DMS114 treated with DMSO at 0.1 percent for 48 hours (cell line): Measurements from ENCODE around the gene RAB30.

ENCODE experiments used
- DNase-seq: peaks from one replicate; lab custom pipeline; 2025; ENCODE audit not compliant: unreplicated experiment; lab: John Stamatoyannopoulos, UW

RAB30 gene

DNA sequence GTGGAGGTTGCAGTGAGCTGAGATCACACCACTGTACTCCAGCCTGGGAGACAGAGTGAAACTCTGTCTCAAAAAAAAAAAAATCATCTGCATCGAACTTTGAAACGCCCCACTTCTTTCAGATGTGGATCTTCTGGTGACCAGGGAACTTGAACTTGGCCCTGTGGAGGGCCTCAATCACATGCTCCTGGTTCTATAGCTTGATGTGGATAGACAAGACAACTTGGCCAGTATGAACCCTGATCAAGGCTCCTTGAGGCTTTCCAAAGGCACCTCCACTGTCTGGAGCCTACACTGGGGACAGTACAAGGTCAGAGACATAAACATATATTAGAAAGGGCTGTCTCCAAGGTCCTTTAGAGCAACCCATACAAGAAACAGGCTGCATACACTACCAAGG is 30.6 kb downstream of the RAB30 start:
- no peak for DNase-seq

DNA sequence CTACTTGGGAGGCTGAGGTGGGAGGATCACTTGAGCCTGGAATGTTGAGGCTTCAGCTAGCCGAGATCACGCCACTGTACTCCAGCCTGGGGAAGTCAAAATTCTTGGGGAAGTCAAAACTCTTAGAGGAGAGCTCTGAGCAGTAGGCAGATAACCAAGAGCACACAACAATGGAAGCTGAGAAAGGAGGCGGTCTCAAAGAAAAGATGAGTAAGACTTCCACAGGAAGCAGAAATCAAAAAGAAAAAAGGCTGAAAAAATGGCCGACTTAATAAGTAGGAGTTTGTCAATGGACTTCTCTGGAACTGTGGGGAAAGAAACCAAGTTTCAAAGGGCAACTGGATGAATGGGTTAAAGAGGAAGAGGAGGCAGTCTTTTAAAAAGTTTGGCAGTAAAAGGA is 32.1 kb downstream of the RAB30 start:
- DNase-seq, result no peak

DNA sequence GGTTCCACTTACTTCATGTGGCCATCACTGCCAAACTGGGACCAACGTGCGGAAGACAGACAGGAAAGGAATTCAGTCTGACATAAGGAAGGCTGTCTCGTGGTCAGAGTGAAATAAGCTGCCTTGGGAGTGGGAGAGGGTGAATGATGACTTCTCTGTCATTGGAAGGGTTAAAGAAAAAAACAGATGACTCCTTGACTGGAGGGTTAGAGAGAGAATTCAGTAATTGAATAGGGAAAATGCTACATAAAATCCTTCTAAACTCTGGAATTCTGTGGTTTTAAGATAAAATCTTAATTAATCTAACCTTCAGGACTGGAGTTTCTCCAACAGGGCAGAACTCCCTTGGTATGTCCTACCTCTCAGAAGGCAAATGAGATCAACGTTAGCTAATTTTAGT is 33.8 kb downstream of the RAB30 start:
- no peak for DNase-seq

DNA sequence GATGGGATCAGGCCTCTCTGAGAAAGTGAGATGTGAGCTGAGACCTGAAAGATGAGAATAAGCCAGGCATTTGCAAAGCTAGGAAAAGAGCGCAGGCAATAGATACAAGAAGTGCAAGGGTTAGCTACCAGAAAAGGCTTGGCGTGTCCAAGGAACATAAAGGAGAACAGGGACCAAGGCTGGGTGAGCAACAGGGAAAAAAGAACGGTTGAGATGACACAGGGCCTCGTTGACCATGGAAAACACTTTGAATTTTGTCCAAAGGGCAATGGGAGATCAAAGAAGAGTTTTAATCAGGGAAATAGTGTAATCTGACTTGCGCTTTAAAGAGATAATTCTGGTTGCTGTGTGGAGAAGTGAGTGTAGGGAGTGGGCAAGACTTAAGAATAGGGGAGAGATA is 35.0 kb downstream of the RAB30 start:
- DNase-seq, result no peak

DNA sequence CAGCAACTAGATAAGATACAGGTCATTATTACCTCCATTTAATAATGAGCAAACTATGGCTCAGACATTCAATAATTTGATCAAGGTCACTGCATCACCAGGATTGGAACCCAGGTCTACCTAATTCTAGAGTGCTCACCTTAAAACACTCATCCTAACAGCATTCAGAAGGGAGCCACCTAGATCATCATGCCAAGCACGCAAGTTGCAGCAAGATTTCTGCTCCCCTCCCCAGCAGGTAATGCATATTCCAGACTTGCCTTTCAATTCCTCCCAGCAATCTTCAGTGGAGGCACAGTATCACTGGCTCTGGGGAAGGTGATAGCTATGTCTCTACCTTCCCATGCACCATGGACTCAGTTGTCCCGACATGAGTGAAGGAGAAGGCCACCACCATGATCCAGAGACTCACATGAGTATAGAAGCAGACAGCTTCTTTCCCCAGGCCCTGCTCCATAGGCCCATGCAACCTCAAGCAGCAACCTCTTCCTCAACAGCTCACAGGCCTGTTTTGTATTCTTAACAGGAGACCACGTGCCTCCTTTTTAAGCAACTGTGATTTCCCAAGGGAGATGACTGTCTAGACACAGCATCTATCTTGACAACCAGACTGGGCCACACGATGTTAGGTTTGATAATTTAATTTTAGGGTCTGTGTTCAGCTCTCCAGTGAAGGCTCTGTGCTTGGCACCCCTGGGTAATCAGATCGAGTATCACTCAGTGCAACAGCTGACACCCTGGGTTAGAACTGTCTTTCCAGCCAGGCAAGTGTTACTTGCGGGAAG is 36.4 kb downstream of the RAB30 start:
- no peak for DNase-seq

DNA sequence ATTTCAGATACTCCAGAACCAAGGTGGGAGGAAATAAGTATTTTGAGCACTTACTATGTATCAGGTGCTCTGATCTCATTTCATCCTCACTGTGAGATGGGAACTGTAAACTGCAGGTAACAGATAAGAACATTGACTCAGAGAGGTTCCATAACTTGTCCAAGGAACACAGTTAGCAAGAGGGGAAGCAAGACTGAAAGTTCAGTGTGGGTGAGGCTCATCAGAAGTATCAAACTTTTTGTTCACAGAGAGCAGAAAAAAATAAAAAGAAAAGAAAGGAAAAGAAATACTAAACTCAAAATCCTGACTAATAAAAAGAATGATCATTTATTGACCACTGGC is 37.1 kb downstream of the RAB30 start:
- no peak for DNase-seq

DNA sequence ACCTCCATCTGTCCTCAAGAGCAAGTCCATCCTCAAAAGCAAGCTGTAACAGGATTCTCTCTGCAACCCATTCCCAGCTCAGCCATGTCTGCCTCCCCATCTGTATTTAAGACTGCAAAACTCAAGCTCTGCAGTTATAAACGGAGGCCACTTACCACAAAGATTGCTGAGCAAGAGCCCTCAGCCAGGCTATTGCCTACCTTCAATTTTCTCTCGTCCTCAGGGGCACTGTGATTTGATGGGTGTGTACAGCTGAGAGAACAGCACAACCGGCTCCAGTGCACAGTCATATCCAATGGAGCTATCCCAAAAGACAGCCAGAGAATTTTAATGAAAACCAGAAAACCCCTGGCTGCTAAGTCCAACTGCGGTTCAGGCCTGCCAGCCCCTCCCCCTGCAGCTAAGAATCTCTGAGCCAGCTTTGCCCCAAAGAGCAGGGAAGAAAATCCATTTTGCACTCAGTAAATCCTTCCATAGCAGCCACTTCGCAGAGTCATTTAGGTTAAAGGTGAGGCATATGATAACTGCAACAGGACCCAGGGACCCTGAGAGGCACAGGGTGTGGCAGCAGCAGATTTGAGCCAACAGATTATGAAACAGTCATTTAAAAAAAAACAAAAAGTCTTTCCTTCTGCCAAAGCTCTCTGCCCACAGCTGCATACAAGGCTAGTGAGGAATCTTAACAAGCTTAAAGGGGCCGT is 37.6 kb downstream of the RAB30 start:
- no peak for DNase-seq

DNA sequence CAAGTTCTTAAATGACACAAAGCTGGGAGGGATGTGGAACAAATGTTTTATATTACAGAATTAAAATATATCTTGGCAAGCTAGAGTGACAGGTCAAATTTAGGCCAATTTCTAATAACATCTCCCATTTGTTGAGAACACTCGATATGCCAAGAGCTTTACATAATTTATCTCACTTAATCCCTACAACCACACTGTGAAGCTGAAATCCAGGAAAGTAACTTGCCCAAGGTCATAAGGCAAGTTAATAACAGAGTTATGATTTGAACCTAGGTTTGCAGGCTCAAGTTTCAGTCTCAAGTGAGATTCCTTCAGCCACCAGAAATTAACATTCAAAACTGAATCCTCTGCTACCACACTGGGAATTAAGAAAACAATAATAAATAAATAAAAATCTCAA is 38.3 kb downstream of the RAB30 start:
- no peak for DNase-seq

DNA sequence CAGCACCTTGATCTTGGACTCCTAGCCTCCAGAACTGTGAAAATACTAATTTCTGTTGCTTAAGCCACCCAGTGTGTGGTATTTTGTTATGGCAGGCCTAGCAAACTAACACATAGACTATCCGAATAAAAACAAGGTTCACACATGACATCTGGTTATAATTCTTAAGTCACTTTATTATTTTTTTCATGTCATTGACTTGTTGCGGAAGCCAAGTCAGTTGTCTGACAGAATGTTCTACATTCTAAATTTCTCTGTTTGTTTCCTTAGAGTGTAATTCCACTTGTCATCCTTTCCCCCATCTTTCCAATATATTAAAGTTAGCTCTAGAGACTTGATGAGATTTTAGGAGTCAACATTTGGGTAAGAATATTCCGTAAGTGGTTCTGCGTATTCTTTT is 40.6 kb downstream of the RAB30 start:
- no peak for DNase-seq

DNA sequence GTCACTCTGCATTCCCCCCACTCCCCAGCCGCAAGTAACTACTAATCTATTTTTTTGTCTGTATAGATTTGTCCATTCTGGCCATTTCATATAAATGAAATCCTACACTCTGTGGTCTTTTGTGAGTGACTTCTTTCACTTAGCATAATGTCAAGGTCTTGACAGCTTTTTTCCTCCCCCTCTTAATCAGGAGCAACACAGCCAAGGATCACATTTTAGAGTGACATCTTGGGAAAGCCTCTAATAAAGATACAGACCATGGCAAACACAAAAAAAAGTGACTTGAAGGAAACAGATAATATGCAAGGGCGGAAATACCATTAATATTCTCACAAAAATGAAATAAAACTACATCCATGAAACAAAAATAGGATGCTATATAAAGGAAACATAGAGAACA is 43.9 kb downstream of the RAB30 start:
- DNase-seq, result no peak

DNA sequence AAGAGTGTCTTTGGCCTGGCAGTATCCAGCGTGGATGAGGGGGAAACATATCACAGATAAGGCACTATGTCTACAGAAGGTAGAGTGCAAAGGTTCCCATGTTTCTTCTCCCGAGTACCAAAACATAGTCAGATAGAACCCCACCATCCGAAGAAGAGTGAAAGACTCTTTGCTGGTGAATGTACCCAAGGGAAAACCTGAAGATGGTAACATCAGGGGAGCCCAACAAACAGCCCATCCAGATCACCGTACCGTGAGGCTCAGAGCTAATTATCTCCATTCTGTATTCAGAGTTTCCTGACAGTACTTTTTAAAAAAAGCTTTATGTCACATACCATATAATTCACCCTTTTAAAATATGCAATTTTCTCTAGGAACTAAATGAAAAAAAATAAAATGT is 44.4 kb downstream of the RAB30 start:
- no peak for DNase-seq

DNA sequence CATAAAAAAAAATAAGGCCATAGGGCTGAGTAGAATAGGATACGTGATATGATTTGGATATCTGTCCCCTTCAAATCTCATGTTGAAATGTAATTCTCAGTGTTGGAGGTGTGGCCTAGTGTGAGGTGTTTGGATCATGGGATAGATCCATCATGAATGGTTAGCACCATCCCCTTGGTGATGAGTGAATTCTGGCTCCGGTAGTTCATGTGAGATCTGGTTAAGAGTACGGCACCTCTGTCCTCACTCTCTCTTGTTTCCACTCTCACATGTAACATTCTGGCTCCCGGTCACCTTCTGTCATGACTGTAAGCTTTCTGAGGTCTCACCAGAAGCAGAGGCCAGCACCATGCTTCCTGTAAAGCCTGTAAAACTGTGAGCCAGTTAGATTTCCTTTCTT is 45.5 kb downstream of the RAB30 start:
- DNase-seq, result no peak

DNA sequence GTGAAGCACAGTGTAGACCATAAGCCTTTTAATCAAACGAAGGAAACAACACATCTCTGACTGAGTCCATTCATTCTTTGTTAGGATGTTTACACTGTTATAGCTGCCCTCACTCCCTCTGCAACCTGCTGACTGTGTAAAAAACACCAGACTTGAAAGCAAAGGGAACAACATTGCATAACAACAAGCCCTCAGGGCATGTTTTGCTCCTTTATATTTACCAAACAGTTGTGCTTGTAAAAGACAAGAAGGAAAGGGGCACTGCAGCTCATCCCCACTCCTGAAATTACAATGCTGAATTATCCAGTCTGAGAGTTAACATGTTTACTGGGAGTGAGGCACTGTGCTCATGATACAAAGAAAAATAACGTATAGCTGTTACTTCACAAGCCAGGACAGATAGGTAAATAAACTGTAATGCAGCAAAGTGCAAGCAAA is 46.4 kb downstream of the RAB30 start:
- no peak for DNase-seq

DNA sequence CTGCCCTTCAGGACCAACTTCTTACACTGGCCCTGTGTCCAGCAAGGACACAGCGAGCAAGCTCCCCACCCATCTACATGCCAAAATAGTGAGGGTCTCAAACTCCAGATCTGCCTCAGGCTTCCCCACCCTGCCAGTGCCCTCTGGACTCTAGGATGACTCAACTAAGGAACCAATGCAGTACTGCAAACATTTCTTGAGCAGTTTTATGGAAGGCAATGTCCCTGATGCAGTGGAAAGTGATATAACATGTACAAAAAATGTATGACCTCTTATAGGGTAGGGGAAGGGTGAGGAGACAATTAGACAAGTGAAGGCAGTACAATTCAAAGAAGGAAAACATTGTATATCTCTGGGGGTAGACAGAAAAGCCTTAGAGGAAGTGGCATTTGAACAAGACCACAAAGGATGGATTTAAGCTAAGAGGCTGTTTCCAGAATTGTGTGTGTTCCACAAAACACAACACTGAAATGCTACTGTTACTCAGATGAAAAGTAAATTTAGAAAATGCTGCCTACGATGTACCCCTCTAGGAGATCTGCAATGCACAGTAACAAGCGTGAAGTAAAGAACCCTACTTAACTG is 47.3 kb downstream of the RAB30 start:
- no peak for DNase-seq

DNA sequence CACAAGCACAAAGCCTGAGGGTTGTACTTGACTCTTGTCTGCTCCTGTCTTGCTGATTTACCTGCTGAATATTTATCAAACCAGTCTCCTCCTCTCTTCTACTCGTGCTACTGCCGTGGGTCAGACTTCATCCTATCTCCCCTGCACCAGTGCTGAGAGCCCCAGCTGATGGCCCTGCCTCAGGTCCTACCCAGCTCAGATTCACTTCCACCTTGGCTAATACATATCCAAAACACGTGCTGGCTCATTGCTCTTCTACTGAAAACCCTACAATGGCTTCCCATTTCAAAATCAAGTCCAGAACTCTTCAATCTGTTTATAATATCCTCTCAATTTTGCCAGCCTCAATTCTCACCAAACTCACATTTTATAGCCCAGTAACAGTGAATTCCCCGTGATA is 48.3 kb downstream of the RAB30 start:
- DNase-seq, result no peak

DNA sequence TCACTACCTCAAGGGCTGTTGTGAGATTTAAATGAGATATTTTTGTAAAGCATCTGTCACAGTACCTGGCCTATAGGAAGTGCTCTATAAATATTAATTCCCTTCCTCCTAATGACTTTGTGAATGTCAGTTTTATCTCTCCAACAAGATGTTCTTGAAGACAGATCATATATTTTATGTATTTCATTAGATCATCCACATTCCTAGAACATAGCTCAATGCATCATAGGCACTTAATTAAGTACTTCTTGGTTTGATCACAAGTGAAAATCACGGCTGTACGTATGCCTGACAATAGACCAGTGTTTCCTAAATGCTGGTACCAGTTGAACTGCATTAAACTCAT is 49.9 kb downstream of the RAB30 start:
- DNase-seq, result no peak

DNA sequence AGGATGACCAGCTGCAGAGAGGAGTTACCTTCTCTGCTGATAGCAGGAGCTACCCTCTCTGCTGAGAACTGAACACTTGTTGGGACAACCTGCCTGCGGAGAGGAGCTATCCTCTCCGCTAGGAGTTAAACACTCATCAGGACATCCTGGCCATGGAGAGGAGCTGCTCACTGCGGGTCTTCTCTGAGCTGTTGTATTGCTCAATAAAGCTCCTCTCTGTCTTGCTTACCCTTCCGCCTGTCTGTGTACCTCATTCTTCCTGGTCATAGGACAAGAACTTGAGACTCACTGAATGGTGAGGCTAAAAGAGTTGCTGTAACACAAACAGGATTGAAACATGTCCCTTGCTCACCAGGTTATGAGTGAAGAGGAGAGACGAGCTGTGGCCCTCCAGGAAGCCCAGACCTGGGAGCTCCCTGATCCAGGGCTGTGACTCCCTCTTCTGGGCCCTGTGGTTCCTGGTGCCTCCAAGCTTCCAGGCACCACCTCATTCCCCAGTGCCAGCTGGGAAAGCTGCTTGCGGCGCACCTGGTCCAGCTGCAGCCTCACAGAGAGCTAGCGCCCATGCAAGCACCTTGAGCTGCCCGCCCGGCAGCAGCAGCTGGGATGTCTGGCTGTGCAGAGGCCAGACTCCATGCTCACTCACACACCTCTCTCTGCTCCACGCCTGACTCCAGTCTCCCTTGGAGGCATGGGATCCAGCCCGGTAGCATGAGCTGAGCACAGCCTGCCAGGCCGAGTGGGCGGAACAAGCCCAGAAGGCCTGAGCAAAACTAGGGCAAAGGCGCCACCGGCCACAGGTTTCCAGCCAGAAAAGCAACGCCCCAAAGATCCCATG is 50.5 kb downstream of the RAB30 start:
- no peak for DNase-seq

DNA sequence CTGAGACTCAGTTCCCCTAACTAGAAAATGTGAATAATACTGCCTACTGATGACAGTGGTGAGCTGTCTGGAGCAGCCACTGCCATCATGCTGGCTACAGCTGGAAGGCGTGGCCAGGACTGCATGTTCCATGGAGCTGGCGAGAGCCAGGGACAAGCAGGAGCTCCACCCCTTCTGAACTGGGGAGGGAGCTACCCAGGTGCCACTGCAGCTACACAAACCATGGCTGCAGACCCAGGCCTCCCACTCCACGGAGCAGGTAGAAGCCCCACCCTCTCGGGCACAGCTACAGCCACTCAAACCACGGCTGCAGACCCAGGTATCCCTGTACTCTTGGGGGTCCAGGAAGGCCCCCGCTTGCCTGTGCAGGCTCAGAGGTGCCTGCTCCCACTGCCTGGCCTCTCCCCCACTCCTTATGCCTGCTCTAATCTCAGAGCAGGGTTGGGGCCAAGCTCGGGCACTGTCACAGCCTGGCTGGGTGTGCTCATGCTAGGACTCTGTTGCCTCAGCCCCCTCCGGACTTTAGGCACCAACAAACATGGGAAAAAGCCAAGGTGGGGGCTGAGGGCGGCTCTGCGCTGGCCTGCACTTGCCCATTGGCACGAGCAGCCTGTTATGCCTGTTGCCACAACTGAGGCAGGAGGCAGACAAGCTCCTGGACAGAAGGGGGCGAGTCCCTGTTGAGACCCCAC is 51.7 kb downstream of the RAB30 start:
- no peak for DNase-seq

DNA sequence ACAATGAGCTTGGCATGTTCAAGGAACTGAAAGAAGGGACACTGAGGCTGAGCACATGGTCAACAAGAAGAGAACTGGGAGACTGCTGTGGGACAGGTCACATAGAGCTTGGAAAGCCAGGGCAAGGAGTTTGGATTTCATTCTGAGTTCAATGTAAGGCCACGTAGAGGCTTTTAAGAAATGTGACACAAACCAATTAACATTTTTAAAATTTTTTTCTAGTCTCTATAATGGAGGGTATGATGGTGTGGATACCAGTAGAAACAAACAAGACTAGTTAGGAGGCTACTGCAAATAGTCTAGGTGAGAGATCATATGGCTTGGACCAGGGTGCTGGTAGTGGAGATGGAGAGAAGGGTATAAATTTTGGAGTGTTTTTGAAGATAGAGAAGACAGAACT is 56.7 kb downstream of the RAB30 start:
- DNase-seq, result no peak

DNA sequence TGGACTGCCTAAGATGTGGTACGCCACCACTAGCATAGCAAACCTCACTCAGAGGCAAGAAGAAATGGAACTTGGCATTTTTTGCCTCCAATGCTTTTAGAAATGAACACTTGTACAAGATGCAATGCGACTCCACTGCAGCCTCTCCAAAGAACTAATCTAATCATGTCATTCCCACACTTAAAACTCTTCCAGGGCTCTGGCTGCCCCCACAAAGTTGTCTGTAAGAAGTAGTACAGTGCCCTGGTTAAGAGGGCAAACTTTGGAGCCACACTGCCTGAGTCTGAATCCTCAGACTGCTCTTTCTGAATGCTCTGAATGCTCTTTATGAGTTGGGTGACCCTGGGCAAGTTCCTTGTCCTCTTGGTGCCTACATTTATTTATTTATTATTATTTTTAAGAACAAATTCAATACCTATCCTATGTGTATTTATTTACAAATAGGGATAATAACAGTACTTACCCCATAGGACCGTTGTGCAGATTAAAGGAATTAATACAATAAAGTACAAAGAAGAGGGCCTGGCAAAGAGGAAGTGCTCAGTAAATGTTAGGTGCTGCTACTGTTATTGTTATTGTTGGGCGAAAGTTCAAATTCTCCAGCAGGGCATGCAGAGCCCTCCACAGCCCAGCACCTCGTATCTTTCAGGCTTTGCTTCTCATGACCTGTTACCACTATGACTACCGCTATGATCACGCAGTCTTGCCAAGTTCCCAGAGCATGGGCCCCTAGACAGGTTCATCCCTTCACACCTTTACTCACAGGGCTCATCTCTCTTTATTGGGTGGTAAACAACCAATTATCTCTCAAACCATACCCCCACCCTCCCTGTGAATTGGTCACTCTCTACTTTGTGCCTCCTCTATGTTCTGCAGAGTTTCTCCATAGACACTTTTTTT is 59.3 kb downstream of the RAB30 start:
- no peak for DNase-seq
